ENCODE results near the gene ADAMTS8. TPM values are rescaled to one million over a fixed set of nuclear protein-coding genes. Genes with fewer than 3 reads are reported as not detected.

ADAMTS8 gene
- polyA plus RNA-seq, 1 of the 3 experiments (the other 2 are of a cell fraction), result not detected

DNA sequence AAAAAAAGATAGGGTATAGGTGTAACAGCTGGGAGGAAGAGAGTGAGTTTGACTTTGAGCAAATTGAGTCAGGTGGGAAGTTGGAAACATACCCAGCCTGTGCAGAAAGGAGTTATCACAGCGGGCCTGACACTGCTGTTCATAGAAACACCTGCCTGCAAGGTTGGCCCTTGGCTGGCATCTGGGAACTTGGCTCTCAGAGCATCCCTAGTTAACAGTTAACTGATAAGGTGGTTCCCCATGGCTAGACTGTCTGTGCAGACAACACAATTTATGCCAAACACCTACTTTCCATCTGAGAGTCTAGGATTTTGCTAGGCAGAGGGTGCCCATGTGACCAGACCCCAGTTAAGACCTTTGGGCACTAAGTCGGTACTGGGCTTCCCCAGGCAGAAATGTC lies 31.4 kb downstream of the ADAMTS8 start:
- H3K9me3 ChIP-seq, result no peaks in the 10 kb centered on the region
- ChIA-PET CTCF (interaction anchor here (1.1 kb wide), 1 partner anchor 31 kb away, joined by 3 read pairs; no protein-coding TSS in a partner anchor), POLR2A (no interaction called here)
- no peak for DNase-seq
- TF ChIP-seq GATA2 (CRISPR knock-in tag; IDR thresholded peaks at IDR 0.05) (no peak), RAD21 (IDR thresholded peaks at IDR 0.05; ENCODE audit: low read length) (no peak), FOXJ3 (CRISPR knock-in tag; IDR thresholded peaks at IDR 0.05) (no peak), RXRA (IDR thresholded peaks at IDR 0.05; ENCODE audit: borderline replicate concordance, low read depth) (no peak), NFIC (IDR thresholded peaks at IDR 0.05; ENCODE audit: borderline replicate concordance) (no peak), FOXM1 (IDR thresholded peaks at IDR 0.05; ENCODE audit: low read depth) (no peak), MXI1 (IDR thresholded peaks at IDR 0.05; ENCODE audit: low read depth, low read length) (no peak), NRF1 (IDR thresholded peaks at IDR 0.05; ENCODE audit: low read depth, low read length) (no peak), POLR2AphosphoS5 (IDR thresholded peaks at IDR 0.05; ENCODE audit: low read depth, low read length) (no peak), JUND (IDR thresholded peaks at IDR 0.05) (no peak)
- TF ChIP-seq, protein P1, sequence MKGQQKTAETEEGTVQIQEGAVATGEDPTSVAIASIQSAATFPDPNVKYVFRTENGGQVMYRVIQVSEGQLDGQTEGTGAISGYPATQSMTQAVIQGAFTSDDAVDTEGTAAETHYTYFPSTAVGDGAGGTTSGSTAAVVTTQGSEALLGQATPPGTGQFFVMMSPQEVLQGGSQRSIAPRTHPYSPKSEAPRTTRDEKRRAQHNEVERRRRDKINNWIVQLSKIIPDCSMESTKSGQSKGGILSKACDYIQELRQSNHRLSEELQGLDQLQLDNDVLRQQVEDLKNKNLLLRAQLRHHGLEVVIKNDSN (IDR thresholded peaks at IDR 0.05; ENCODE audit: borderline replicate concordance, low read depth), result no peak
- TF ChIP-seq, protein P2, sequence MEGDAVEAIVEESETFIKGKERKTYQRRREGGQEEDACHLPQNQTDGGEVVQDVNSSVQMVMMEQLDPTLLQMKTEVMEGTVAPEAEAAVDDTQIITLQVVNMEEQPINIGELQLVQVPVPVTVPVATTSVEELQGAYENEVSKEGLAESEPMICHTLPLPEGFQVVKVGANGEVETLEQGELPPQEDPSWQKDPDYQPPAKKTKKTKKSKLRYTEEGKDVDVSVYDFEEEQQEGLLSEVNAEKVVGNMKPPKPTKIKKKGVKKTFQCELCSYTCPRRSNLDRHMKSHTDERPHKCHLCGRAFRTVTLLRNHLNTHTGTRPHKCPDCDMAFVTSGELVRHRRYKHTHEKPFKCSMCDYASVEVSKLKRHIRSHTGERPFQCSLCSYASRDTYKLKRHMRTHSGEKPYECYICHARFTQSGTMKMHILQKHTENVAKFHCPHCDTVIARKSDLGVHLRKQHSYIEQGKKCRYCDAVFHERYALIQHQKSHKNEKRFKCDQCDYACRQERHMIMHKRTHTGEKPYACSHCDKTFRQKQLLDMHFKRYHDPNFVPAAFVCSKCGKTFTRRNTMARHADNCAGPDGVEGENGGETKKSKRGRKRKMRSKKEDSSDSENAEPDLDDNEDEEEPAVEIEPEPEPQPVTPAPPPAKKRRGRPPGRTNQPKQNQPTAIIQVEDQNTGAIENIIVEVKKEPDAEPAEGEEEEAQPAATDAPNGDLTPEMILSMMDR (IDR thresholded peaks at IDR 0.05), result no peak
- TF ChIP-seq, protein P3, sequence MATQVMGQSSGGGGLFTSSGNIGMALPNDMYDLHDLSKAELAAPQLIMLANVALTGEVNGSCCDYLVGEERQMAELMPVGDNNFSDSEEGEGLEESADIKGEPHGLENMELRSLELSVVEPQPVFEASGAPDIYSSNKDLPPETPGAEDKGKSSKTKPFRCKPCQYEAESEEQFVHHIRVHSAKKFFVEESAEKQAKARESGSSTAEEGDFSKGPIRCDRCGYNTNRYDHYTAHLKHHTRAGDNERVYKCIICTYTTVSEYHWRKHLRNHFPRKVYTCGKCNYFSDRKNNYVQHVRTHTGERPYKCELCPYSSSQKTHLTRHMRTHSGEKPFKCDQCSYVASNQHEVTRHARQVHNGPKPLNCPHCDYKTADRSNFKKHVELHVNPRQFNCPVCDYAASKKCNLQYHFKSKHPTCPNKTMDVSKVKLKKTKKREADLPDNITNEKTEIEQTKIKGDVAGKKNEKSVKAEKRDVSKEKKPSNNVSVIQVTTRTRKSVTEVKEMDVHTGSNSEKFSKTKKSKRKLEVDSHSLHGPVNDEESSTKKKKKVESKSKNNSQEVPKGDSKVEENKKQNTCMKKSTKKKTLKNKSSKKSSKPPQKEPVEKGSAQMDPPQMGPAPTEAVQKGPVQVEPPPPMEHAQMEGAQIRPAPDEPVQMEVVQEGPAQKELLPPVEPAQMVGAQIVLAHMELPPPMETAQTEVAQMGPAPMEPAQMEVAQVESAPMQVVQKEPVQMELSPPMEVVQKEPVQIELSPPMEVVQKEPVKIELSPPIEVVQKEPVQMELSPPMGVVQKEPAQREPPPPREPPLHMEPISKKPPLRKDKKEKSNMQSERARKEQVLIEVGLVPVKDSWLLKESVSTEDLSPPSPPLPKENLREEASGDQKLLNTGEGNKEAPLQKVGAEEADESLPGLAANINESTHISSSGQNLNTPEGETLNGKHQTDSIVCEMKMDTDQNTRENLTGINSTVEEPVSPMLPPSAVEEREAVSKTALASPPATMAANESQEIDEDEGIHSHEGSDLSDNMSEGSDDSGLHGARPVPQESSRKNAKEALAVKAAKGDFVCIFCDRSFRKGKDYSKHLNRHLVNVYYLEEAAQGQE (IDR thresholded peaks at IDR 0.05; ENCODE audit: low read depth, low read length), result no peak
- TF ChIP-seq, protein P4, sequence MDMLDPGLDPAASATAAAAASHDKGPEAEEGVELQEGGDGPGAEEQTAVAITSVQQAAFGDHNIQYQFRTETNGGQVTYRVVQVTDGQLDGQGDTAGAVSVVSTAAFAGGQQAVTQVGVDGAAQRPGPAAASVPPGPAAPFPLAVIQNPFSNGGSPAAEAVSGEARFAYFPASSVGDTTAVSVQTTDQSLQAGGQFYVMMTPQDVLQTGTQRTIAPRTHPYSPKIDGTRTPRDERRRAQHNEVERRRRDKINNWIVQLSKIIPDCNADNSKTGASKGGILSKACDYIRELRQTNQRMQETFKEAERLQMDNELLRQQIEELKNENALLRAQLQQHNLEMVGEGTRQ (IDR thresholded peaks at IDR 0.05; ENCODE audit: borderline replicate concordance, low read depth, low read length), result no peak
- TF ChIP-seq, protein P5, sequence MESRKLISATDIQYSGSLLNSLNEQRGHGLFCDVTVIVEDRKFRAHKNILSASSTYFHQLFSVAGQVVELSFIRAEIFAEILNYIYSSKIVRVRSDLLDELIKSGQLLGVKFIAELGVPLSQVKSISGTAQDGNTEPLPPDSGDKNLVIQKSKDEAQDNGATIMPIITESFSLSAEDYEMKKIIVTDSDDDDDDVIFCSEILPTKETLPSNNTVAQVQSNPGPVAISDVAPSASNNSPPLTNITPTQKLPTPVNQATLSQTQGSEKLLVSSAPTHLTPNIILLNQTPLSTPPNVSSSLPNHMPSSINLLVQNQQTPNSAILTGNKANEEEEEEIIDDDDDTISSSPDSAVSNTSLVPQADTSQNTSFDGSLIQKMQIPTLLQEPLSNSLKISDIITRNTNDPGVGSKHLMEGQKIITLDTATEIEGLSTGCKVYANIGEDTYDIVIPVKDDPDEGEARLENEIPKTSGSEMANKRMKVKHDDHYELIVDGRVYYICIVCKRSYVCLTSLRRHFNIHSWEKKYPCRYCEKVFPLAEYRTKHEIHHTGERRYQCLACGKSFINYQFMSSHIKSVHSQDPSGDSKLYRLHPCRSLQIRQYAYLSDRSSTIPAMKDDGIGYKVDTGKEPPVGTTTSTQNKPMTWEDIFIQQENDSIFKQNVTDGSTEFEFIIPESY (IDR thresholded peaks at IDR 0.05; ENCODE audit: borderline replicate concordance, low read depth), result no peak
- TF ChIP-seq, protein P6, sequence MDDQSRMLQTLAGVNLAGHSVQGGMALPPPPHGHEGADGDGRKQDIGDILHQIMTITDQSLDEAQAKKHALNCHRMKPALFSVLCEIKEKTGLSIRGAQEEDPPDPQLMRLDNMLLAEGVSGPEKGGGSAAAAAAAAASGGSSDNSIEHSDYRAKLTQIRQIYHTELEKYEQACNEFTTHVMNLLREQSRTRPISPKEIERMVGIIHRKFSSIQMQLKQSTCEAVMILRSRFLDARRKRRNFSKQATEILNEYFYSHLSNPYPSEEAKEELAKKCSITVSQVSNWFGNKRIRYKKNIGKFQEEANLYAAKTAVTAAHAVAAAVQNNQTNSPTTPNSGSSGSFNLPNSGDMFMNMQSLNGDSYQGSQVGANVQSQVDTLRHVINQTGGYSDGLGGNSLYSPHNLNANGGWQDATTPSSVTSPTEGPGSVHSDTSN (IDR thresholded peaks at IDR 0.05), result no peak
- H3F3A ChIP-seq (replicated peaks; ENCODE audit: insufficient read depth), result no peaks in the 10 kb centered on the region
- WGBS (ENCODE audit: low lambda C conversion rate), result 53% methylated on average over 1 of the region's 2 CpGs
- no peaks in the 10 kb centered on the region for H3K36me3 ChIP-seq (replicated peaks in 1 of 2; ENCODE audit: control insufficient read depth in 1 of 2, insufficient read depth in 2 of 2, low read length in 1 of 2)
- H3K4me3 ChIP-seq (ENCODE audit: low read depth in 2 of 2, low read length in 1 of 2), result no peak overlapping the region
- H3K4me2 ChIP-seq, result no peak overlapping the region
- H3K79me2 ChIP-seq (ENCODE audit: insufficient read depth), result no peaks in the 10 kb centered on the region
- H4K20me1 ChIP-seq (ENCODE audit: insufficient read depth), result no peaks in the 10 kb centered on the region
- H3K9ac ChIP-seq, result no peak overlapping the region
- no peaks in the 10 kb centered on the region; the same call in 1 of the 2 replicates for H3K27me3 ChIP-seq (ENCODE audit: insufficient read depth)
- no peak overlapping the region for H2AFZ ChIP-seq (ENCODE audit: low read depth)
- no peak overlapping the region for H3K27ac ChIP-seq (ENCODE audit: low read depth in 2 of 2, low read length in 1 of 2)
- H3K4me1 ChIP-seq (ENCODE audit: control insufficient read depth in 1 of 2, insufficient read depth in 2 of 2, low read depth in 1 of 2, low read length in 1 of 2), result peaks cover 0 to 8% of the 10 kb centered on the region in 2 experiments; a peak in 3 of 4 replicates
- no peaks in the 10 kb centered on the region for H3K9me2 ChIP-seq
